HCT116 (cell line): Measurements from ENCODE around the gene SEC14L6. TPM values are rescaled to one million over a fixed set of nuclear protein-coding genes. Genes with fewer than 3 reads are reported as not detected.

Experiments used
- ATAC-seq: fragments of 200-7000 bp; cut with Tn5 transposase; 2 replicates; pipeline ENCODE4 v1.9.1; 2020; ENCODE audit warnings: mild to moderate bottlenecking, moderate library complexity
- BruUV-seq: library from RNA; stranded (reverse); fragments of 400-500 nt; replicated peaks from 2 replicates; lab custom pipeline; 2021; lab: Mats Ljungman, UMichigan
- CTCF ChIA-PET: fragments of 300-600 bp; sonication (Branson Sonifier 250); formaldehyde crosslinking; loops from one replicate; lab custom pipeline; 2021; ENCODE audit warnings: antibody characterized with exemption; lab: Charles Lee
- POLR2A ChIA-PET: fragments of 300-600, 350-600 bp; sonication (Branson Sonifier 250); formaldehyde crosslinking; loops from one replicate; lab custom pipeline; 2021; ENCODE audit warnings: antibody characterized with exemption; lab: Charles Lee
- RAD21 ChIA-PET, 2 experiments: fragments of 300-600 bp; sonication (Branson Sonifier 250); formaldehyde crosslinking; loops; one replicate each; lab custom pipeline; 2023; ENCODE audit warnings: low total read pairs in 2 of 2; ENCODE audit not compliant: uncharacterized antibody in 2 of 2, unreplicated experiment in 2 of 2, low non-redundant PET in 1 of 2; lab: Charles Lee
- DNase-seq: peaks from one replicate; pipeline ENCODE4 v3.0.0-alpha.2; 2010; ENCODE audit warnings: low read depth, low spot score
- H2AFZ ChIP-seq: fragments of 200-600 bp; shearing (Covaris generic), sonication (generic); 2 replicates; pipeline ENCODE4 v1.6.1; 2017; ENCODE audit warnings: low read depth, mixed run types, mixed read lengths, antibody characterized with exemption, low read length; ENCODE audit not compliant: poor library complexity, severe bottlenecking
- H3K27ac ChIP-seq: 2 replicates; pipeline ENCODE4 v1.5.1; 2012; ENCODE audit warnings: low read depth, low read length
- H3K27me3 ChIP-seq: fragments of 200-600 bp; sonication (generic); 2 replicates; pipeline ENCODE4 v1.6.1; 2016; ENCODE audit warnings: mixed run types, low read length, mixed read lengths; ENCODE audit not compliant: insufficient read depth
- H3K36me3 ChIP-seq, 2 experiments: fragments of 200-500 bp in 1 of 2; fragments of 200-600 bp in 1 of 2; sonication (Bioruptor generic) in 1 of 2; sonication (generic) in 1 of 2; 2 replicates each; pipeline versions ENCODE4 v1.5.1 to v1.6.1; 2014 to 2016; ENCODE audit warnings: low read length in 2 of 2, inconsistent platforms in 1 of 2, mixed read lengths in 1 of 2, mixed run types in 1 of 2; ENCODE audit not compliant: insufficient read depth in 2 of 2, control insufficient read depth in 1 of 2
- H3K4me1 ChIP-seq, 2 experiments: fragments of 200-600 bp in 1 of 2; sonication (generic) in 1 of 2; 2 replicates each; pipeline versions ENCODE4 v1.5.1 to v1.6.1; 2012 to 2017; ENCODE audit warnings: low read length in 2 of 2, inconsistent platforms in 1 of 2, mild to moderate bottlenecking in 1 of 2, mixed read lengths in 1 of 2, mixed run types in 1 of 2, moderate library complexity in 1 of 2; ENCODE audit not compliant: insufficient read depth in 2 of 2, control insufficient read depth in 1 of 2
- H3K4me2 ChIP-seq: fragments of 200-600 bp; sonication (generic); 2 replicates; pipeline ENCODE4 v1.6.1; 2017; ENCODE audit warnings: mixed run types, low read length, mixed read lengths
- H3K4me3 ChIP-seq, 2 experiments: fragments of 200-600 bp in 1 of 2; sonication (generic) in 1 of 2; replicated peaks in 1 of 2; 2 replicates each; pipeline ENCODE4 v1.5.1; 2011 to 2016; ENCODE audit warnings: low read length in 2 of 2, control low read depth in 1 of 2, low read depth in 1 of 2, mild to moderate bottlenecking in 1 of 2, mixed read lengths in 1 of 2, mixed run types in 1 of 2
- H3K79me2 ChIP-seq: fragments of 200-600 bp; sonication (generic); 2 replicates; pipeline ENCODE4 v1.6.1; 2017; ENCODE audit warnings: mild to moderate bottlenecking, mixed run types, low read length, moderate library complexity, mixed read lengths; ENCODE audit not compliant: insufficient read depth
- H3K9ac ChIP-seq: fragments of 200-600 bp; sonication (generic); 2 replicates; pipeline ENCODE4 v1.6.1; 2016; ENCODE audit warnings: low read length, mixed read lengths
- H3K9me2 ChIP-seq: fragments of 200-600 bp; sonication (generic), shearing (Covaris generic); 2 replicates; pipeline ENCODE4 v1.6.1; 2017; ENCODE audit warnings: mixed run types, mild to moderate bottlenecking, moderate library complexity; ENCODE audit not compliant: insufficient read depth
- H3K9me3 ChIP-seq, 2 experiments: fragments of 200-500 bp in 1 of 2; fragments of 200-600 bp in 1 of 2; sonication (Bioruptor generic) in 1 of 2; sonication (generic) in 1 of 2; 2 replicates each; pipeline ENCODE4 v1.6.1; 2014 to 2017; ENCODE audit warnings: low read length in 2 of 2, mixed read lengths in 2 of 2, inconsistent platforms in 1 of 2, low read depth in 1 of 2, mild to moderate bottlenecking in 1 of 2, mixed run types in 1 of 2, moderate library complexity in 1 of 2; ENCODE audit not compliant: control insufficient read depth in 1 of 2, insufficient read depth in 1 of 2
- H4K20me1 ChIP-seq: fragments of 200-600 bp; sonication (generic), shearing (Covaris generic); 2 replicates; pipeline ENCODE4 v1.6.1; 2017; ENCODE audit warnings: mixed run types, mild to moderate bottlenecking, moderate library complexity; ENCODE audit not compliant: insufficient read depth
- ELF1 ChIP-seq: IDR thresholded peaks from 2 replicates; pipeline ENCODE4 v1.6.1; 2012; ENCODE audit warnings: low read depth, borderline replicate concordance
- YY1 ChIP-seq: IDR thresholded peaks from 2 replicates; pipeline ENCODE4 v1.6.1; 2011; ENCODE audit warnings: low read length, low read depth, moderate library complexity, mild to moderate bottlenecking; ENCODE audit not compliant: insufficient replicate concordance; ENCODE audit errors: extremely low read depth
- ZFX ChIP-seq: fragments of 450-650 bp; IDR thresholded peaks from 2 replicates; pipeline ENCODE4 v1.6.1; 2017
- intact Hi-C: fragments of 100-400 bp; cut with micrococcal nuclease; formaldehyde crosslinking; loops from 2 replicates; pipeline ENCODE4 v1.10.0; 2022
- total RNA-seq: library from RNA; stranded (reverse); gene quantifications from one replicate; pipeline ENCODE4 v1.2.1, GENCODE V29; 2021; ENCODE audit not compliant: unreplicated experiment
- TF ChIP-seq, protein P1 (sequence below): IDR thresholded peaks from 2 replicates; pipeline ENCODE4 v1.6.1; 2012; ENCODE audit warnings: low read depth
- TF ChIP-seq, protein P2 (sequence below): IDR thresholded peaks from 2 replicates; pipeline ENCODE4 v1.6.1; 2012
- TF ChIP-seq, protein P3 (sequence below), 3 experiments: fragments of 200-600 bp in 1 of 3; sonication (generic) in 1 of 3; IDR thresholded peaks in 2 of 3; conservative IDR thresholded peaks in 1 of 3; 2 replicates each; pipeline ENCODE4 v1.5.1; 2012 to 2017; ENCODE audit warnings: low read depth in 2 of 3, low read length in 2 of 3, antibody characterized with exemption in 1 of 3, borderline replicate concordance in 1 of 3, control low read depth in 1 of 3, mild to moderate bottlenecking in 1 of 3, mixed read lengths in 1 of 3, mixed run types in 1 of 3, moderate library complexity in 1 of 3; ENCODE audit not compliant: insufficient read depth in 1 of 3

SEC14L6 gene
- total RNA-seq, 1 experiment from 2014 or later: not detected

DNA sequence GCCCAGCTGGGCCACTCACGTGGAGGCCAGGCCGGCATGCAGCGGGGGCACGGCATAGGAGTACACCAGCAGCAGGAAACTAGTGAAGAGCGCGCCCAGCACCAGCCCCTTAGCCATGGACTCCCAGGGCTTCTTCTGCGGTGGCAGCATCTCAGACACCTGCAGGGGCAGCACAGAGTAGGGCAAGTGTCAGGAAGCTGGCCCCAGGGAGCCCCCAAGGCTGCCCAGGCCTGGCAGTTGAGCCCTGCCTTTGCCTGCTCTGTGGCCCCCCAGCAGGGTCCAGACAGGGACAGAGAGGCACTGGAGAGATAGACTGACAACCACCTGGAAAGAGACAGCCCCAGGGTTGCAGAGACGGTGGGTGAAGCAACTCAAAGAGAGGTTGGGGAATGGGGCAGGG, 10.7 kb upstream of the SEC14L6 start:
- H3K4me3 ChIP-seq: no peak overlapping the region
- peak; percentile 41; the same call in 1 of the 2 replicates for ATAC-seq
- ChIA-PET RAD21 (no interaction called here), POLR2A (no interaction called here), CTCF (interaction anchor here (0.5 to 1.4 kb wide), 3 partner anchors 49 to 210 kb away, joined by 4 to 6 read pairs (median 5); partner anchors contain the start of gene TCN2)
- no peak overlapping the region for H3K9ac ChIP-seq
- H3K9me2 ChIP-seq: no peaks in the 10 kb centered on the region
- no peak overlapping the region for H2AFZ ChIP-seq
- intact Hi-C loops: no loop called here
- H3K4me1 ChIP-seq: peaks cover 4 to 21% of the 10 kb centered on the region in 2 experiments; a peak in 3 of 4 replicates
- H3K79me2 ChIP-seq: no peaks in the 10 kb centered on the region
- no peaks in the 10 kb centered on the region for H3K36me3 ChIP-seq
- H3K27ac ChIP-seq: no peak overlapping the region
- DNase-seq: no peak
- H3K4me2 ChIP-seq: no peak overlapping the region
- no TSS peak for BruUV-seq
- no peaks in the 10 kb centered on the region for H3K9me3 ChIP-seq
- no peaks in the 10 kb centered on the region for H3K27me3 ChIP-seq
- TF ChIP-seq, protein P1, sequence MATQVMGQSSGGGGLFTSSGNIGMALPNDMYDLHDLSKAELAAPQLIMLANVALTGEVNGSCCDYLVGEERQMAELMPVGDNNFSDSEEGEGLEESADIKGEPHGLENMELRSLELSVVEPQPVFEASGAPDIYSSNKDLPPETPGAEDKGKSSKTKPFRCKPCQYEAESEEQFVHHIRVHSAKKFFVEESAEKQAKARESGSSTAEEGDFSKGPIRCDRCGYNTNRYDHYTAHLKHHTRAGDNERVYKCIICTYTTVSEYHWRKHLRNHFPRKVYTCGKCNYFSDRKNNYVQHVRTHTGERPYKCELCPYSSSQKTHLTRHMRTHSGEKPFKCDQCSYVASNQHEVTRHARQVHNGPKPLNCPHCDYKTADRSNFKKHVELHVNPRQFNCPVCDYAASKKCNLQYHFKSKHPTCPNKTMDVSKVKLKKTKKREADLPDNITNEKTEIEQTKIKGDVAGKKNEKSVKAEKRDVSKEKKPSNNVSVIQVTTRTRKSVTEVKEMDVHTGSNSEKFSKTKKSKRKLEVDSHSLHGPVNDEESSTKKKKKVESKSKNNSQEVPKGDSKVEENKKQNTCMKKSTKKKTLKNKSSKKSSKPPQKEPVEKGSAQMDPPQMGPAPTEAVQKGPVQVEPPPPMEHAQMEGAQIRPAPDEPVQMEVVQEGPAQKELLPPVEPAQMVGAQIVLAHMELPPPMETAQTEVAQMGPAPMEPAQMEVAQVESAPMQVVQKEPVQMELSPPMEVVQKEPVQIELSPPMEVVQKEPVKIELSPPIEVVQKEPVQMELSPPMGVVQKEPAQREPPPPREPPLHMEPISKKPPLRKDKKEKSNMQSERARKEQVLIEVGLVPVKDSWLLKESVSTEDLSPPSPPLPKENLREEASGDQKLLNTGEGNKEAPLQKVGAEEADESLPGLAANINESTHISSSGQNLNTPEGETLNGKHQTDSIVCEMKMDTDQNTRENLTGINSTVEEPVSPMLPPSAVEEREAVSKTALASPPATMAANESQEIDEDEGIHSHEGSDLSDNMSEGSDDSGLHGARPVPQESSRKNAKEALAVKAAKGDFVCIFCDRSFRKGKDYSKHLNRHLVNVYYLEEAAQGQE: no peak
- TF ChIP-seq YY1 (no peak), ELF1 (no peak), ZFX (no peak)
- TF ChIP-seq, protein P2, sequence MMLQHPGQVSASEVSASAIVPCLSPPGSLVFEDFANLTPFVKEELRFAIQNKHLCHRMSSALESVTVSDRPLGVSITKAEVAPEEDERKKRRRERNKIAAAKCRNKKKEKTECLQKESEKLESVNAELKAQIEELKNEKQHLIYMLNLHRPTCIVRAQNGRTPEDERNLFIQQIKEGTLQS: no peak
- TF ChIP-seq, protein P3, sequence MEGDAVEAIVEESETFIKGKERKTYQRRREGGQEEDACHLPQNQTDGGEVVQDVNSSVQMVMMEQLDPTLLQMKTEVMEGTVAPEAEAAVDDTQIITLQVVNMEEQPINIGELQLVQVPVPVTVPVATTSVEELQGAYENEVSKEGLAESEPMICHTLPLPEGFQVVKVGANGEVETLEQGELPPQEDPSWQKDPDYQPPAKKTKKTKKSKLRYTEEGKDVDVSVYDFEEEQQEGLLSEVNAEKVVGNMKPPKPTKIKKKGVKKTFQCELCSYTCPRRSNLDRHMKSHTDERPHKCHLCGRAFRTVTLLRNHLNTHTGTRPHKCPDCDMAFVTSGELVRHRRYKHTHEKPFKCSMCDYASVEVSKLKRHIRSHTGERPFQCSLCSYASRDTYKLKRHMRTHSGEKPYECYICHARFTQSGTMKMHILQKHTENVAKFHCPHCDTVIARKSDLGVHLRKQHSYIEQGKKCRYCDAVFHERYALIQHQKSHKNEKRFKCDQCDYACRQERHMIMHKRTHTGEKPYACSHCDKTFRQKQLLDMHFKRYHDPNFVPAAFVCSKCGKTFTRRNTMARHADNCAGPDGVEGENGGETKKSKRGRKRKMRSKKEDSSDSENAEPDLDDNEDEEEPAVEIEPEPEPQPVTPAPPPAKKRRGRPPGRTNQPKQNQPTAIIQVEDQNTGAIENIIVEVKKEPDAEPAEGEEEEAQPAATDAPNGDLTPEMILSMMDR (IDR thresholded peaks at IDR 0.05 in 2 of 3, conservative IDR thresholded peaks at IDR 0.05 in 1 of 3; ENCODE audit: borderline replicate concordance in 1 of 3, insufficient read depth in 1 of 3, low read depth in 2 of 3, low read length in 2 of 3): 0 out of 6 replicates have a peak, but pooled peaks of 2 of the 3 experiments have one; percentile 13 to 21
- TF ChIP-seq, all 23 proteins: peak for 1
- H4K20me1 ChIP-seq: no peaks in the 10 kb centered on the region
